Ammon's horn (tissue), 1 donor: ENCODE measurements around the gene PLPP7.

ENCODE experiments used
- DNase-seq: peaks from one replicate; pipeline ENCODE4 v3.0.0-alpha.2; 2016; ENCODE audit warnings: low spot score

The PLPP7 gene

DNA sequence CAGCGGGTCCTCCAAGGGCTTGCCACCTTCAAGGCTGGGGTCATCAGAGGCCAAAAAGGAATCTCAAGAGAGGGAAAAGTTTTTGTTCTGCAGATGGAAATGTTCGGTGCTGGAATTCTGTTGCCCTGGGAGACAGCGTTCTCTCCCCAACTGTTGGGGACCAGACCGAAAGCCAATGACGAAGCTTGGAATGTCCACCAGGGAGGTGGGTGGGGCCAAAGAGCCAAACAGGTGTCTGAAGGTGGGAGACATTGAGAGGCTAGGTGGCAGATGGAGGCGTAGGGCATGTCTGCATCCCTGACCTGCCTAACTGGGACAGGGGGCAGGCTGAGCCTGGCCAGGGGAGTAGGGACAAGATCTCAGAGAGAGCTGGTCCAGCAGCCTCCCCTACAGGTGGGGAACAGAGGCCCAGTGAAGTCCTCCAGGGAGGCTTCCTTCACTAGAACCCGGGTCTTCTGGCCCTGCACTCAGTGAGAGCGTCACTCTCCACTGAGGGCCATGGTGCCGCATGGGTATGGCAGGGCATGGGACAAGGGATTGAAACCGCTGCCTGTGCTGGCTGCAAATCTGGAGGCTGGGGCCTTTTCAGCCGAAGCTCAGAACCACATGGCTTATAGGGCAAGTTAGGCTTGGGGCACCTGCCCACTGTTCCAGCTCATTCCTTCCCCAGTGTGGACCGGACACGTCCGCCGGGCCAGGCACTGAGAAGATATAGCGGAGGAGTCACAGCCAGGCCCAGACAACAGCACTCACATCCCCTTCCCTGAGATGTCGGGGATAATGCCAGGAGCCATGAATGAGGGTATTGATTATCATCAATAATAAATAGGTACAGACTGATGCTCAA, 8.2 kb upstream of the PLPP7 start:
- DNase-seq = no peak

GRCh38 chr9:131282175-131282574, 7.3 kb upstream of the PLPP7 start:
- DNase-seq = no peak

GRCh38 chr9:131282688-131283422, 6.7 kb upstream of the PLPP7 start:
- no peak for DNase-seq

DNA sequence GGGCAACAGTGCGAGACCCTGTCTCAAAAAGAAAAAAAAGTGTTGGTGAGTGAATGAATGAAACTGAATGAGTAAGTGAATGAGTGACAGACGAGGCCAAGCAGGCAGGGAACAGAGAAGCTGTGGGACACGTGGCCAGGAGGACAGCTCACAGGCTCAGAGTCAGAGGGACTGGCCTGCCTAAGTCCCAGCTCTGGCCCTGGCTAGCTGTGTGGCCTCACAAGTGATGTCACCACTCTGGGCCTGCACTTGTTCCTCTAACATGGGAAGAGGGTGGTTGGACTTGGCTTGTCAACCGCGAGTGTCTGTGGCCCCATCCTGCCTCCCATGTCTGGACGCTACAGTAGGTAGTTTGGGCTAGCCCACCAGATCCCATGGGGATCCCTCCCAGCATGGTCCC, 4.7 kb upstream of the PLPP7 start:
- DNase-seq = no peak

- DNase-seq = no peak
These were observed 2.2 kb upstream of the PLPP7 start for GRCh38 chr9:131287359-131287758.

DNA sequence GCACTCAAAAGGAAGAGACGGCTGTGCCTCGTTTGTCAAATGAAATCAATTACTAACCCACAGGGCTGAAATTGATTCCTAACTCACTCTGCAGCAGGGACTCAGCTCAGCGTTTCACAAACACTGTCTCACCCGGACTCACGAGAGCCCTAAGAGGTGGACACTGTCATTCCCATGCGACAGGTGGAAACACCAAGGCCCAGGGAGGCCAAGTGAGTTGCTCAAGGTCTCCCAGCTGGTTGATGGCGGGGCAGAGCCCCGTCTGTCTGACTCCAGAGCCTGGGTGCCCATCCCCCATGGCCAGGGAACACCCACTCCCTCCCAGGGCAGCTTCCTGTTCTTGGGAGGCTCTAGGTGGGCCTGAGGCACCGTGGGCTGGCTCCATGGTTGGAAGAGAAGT, 1.3 kb upstream of the PLPP7 start:
- DNase-seq = no peak

DNA sequence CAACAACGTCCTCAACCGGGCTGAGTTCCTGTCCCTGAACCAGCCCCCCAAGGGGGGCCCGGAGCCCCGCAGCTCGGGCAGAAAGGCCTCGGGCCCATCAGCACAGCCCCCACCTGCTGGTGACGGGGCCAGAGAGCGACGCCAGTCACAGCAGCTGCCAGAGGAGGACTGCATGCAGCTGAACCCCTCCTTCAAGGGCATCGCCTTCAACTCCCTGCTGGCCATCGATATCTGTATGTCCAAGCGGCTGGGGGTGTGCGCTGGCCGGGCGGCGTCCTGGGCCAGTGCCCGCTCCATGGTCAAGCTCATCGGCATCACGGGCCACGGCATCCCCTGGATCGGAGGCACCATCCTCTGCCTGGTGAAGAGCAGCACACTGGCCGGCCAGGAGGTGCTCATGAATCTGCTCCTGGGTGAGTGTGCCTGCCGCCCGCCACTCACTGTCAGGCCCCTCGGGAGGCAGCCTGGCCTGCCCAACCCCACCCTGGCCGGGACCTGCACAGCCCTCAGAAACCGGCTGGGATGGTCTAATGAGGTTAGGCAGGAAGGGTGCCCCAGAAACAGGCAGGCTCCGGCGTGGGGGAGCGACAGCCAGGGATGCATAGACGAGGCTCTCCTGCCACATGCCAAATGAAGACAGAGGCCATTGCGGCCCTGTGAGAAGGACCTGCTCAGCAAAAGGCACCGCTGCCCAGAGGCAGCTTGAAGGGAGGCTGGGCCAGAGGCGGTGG, 678 bp downstream of the PLPP7 start:
- peak; percentile 41 for DNase-seq

DNA sequence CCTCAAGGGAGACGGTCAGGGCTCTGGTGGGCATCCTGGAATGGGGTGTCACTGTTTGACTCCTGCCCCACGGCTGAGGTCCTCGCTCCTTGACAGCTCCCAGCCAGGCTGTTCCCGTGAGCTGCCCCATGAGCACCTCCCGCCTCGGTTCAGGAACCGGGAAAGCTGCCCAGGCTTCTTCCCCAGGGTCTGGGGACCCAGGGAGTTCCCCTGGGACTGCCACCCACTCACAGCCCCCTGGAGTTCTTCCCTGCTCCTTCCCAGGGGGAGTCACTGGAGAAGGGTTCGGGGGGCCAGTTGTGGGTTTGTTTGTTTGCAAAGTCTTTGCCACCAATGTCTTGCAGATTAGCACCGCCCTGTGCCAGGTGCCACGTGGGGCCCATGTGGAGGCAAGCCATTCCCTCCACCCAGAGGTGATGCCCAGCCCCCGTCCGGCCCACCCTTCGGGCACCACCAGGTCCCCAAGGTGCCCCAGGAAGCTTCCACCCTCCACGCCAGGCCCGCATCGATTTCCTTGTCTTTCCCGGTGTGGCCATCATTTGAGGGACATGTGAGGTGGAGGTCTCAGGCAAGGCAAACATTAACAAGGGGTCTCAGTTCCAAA, 1.3 kb downstream of the PLPP7 start:
- no peak for DNase-seq

DNA sequence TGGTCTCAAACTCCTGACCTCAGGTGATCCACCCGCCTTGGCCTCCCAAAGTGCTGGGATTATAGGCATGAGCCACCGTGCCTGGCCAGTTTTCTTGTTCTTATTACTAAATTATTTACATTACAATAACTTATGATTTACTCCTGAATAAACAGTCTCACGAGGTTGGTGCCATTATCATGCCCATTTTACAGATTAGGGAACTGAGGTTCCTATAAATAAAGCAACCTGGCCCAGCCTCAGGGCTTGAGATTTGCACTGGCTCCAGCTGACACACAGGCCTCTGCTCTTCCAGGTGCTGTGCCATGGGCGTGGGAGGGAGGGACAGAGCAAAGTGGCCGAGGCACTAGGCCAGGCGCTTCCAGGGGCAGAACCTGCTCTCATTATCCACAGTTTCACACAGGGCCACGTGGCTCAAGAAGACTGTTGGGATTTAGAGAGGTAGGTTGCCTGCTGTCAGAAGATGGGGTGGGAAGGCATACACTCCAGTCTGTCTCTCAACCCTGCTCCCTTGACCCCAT, 2.3 kb downstream of the PLPP7 start:
- DNase-seq = no peak

DNA sequence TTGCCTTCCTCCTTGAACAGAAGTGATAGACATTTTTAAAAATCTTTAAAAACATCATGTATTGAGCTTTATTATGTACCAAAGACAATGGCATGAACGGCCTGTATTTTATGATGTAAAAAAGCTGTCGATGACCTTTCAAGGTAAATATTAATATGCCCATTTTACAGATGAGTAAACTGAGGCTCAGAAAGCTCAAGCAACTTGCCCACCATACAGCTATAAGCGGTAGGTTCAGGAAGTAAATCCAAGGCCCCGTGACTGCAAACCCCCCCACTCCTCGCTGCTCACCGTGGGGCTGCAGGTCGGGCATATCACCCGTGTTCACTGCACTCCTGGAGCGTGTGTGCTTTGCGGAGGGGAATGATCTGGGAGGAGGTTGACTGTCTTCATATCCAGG, 3.4 kb downstream of the PLPP7 start:
- no peak for DNase-seq

DNA sequence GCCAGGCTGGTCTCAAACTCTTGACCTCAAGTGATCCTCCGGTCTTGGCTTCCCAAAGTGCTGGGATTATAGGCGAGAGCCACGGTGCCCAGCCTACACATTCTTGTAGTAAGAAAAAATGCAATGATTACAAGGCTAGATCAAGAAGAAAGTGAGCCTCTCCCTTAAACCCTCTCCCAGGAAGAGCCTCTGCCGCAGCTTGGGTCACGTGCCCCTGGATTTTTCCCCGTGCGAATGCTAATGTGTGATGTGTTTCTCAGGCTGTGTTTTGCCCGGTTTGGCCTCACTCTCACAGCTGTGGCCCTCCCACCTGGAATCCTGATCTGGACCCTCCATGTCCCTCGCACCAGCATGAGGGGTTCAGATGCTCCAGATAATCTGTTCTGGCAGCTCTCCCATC, 6.9 kb downstream of the PLPP7 start:
- DNase-seq = no peak

DNA sequence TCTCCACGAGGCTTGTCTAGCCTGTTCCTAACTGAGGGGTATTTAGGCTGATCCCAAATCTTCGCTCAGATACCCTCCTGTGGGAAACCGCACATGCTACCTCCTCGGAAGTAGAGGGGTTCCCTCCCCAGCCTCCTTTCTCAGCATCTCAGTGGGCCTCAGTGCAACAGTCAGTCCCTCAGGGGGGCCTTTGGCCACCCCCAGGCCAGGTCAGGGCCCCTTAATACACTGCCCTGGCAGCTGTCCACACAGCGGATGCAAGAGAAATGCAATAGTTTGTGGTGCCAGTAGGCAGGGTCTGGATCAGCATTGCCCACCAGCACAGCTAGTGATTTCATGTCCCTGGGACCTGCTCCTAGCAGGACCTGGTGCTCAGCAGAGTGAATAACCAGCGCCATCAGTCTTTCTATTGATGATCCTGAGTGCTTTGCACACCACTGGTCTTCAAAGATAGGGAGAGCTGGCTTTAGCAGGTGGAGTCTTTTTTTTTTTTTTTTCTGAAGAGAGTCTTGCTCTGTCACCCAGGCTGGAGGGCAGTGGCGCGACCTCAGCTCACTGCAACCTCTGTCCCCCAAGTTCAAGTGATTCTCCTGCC, 7.5 kb downstream of the PLPP7 start:
- DNase-seq = no peak

DNA sequence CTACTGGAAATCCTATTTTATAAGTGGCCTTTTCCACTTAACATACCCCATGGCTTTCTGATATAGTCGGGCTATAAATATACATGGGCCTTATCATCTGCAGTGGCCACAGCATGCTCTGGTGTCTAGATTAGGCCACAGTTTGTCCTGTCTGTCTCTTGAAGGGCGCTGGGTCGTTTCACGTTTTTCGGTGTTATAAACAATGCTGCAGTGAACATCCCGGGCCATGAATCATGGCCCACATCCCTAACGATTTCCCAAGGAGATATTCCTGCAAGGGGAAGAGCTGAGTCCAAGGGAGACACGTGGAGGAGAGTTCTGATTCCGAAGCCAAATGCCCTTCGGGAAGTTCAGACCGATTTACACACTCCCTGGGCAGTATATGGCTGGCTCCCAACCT, 8.4 kb downstream of the PLPP7 start:
- DNase-seq = no peak

- DNase-seq = no peak
These were observed 8.8 kb downstream of the PLPP7 start for GRCh38 chr9:131298341-131298740.

DNA sequence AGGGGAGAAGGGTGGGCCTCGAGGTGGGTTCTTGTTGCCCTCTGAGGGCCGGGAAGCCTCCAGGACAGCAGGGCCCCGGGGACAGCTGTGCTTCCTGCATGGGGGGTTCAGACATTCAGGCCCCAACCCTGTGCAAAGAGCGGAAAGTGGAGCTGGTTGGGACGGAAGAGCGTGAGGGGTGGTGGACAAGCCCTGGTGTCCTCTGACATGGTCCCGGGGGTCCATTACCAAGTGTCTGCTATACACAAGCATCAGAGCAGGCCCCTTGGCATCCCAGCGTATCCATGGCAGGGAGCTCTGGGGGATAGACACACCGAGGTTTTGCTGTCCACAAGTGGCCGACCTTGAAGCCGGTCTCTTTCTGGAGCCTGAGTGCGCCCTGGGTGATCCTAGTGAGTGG, 9.3 kb downstream of the PLPP7 start:
- no peak for DNase-seq

DNA sequence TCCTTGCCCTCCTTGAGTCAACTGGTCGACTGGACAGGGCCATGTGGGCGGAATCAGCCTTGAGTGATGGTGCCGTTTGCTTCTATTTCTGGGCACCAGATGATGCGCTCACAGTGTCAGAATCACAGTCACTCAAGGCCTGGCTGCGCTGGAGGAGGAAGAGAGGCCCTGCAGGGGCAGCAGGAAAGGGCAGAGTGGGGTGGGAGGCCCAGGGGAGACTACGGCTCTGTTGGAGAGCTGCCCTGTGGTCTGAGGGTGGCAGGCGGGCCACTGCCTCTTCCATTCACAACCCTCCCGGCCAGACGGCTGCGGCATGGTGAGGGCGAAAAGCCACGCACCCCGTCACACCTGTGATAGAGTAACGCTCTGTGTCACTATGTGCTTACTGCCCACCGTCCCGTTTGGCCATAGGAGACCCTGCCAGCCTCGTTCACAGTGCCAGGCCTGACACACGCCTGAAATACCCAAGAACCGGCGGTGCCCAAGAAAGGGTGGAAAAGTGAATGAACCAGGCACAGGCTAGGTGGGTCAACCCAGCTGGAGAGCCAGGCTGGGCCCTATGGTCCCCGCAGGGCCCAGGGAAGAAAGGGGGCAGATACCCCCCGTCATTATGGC, 9.9 kb downstream of the PLPP7 start:
- DNase-seq = no peak

GRCh38 chr9:131299961-131300347, 10.4 kb downstream of the PLPP7 start:
- no peak for DNase-seq

- no peak for DNase-seq
These were observed 10.9 kb downstream of the PLPP7 start for GRCh38 chr9:131300444-131300843.

GRCh38 chr9:131302244-131303075, 12.9 kb downstream of the PLPP7 start:
- DNase-seq = no peak
